ENCODE data around the gene PHLPP1.
"Not testable (repeated sequence)": the region's sequence is repeated elsewhere in the genome, so short reads cannot be mapped to it uniquely, and the experiment has no call there.

Gene PHLPP1

DNA sequence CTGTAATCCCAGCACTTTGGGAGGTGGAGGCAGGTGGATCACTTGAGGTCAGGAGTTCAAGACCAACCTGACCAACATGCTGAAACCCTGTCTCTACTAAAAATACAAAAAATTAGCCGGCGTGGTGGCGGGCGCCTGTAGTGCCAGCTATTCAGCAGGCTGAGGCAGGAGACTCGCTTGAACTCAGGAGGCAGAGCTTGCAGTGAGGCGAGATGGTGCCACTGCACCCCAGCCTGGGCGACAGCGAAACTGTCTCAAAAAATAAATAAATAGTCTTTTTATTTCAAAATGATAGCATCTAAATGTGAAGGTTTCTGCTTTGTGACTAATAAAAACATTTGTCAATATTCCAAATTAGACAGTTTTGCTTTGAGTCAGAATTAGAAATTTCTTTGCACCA lies 8.5 kb upstream of the PHLPP1 start:
- H2BK15ac ChIP-seq (ENCODE audit: low read depth, poor library complexity, severe bottlenecking); H3K9ac ChIP-seq (ENCODE audit: low read length); H2BK120ac ChIP-seq (ENCODE audit: low read depth, low read length); H2AFZ ChIP-seq (ENCODE audit: low read depth, low read length); H3K18ac ChIP-seq (ENCODE audit: low read depth in 1 of 2, low read length in 2 of 2); H3K4me3 ChIP-seq (ENCODE audit: insufficient read depth in 1 of 2, low read depth in 1 of 2, low read length in 2 of 2); H3K4me1 ChIP-seq (ENCODE audit: control insufficient read depth, insufficient read depth, low read depth, low read length); H2AK5ac ChIP-seq (ENCODE audit: low read length, severe bottlenecking); H3K4ac ChIP-seq (ENCODE audit: low read depth in 1 of 2, low read length in 2 of 2); H3K23ac ChIP-seq (ENCODE audit: low read length in 2 of 2); H2BK12ac ChIP-seq (ENCODE audit: low read length in 2 of 2); H3K4me2 ChIP-seq (ENCODE audit: low read length, poor library complexity, severe bottlenecking); H3K9me3 ChIP-seq (ENCODE audit: control insufficient read depth, low read length); H3K36me3 ChIP-seq (ENCODE audit: control insufficient read depth in 1 of 2, insufficient read depth in 2 of 2, low read depth in 1 of 2, low read length in 2 of 2); H3K79me1 ChIP-seq (replicated peaks; ENCODE audit: low read length, poor library complexity, severe bottlenecking); H4K8ac ChIP-seq (ENCODE audit: low read length); H2BK5ac ChIP-seq (ENCODE audit: low read depth, low read length, poor library complexity, severe bottlenecking); DNase-seq; H3K27ac ChIP-seq (ENCODE audit: low read length, poor library complexity, severe bottlenecking); H4K91ac ChIP-seq (ENCODE audit: low read length); H3K14ac ChIP-seq (ENCODE audit: low read length in 2 of 2): not testable (repeated sequence)
- H3K27me3 ChIP-seq (ENCODE audit: control insufficient read depth in 1 of 2, insufficient read depth in 1 of 2, low read length in 2 of 2), result peaks cover 0 to 34% of the 10 kb centered on the region in 2 experiments
- 87% methylated on average over 5 of the region's 8 CpGs for WGBS

GRCh38 chr18:62709908-62710307 lies 5.4 kb upstream of the PHLPP1 start:
- not testable (repeated sequence) for H2BK15ac ChIP-seq (ENCODE audit: low read depth, poor library complexity, severe bottlenecking); H3K79me1 ChIP-seq (replicated peaks; ENCODE audit: low read length, poor library complexity, severe bottlenecking); H3K9ac ChIP-seq (ENCODE audit: low read length); H4K8ac ChIP-seq (ENCODE audit: low read length); H2AK5ac ChIP-seq (ENCODE audit: low read length, severe bottlenecking); H3K4ac ChIP-seq (ENCODE audit: low read depth in 1 of 2, low read length in 2 of 2); H2BK12ac ChIP-seq (ENCODE audit: low read length in 2 of 2); H3K14ac ChIP-seq (ENCODE audit: low read length in 2 of 2); H2BK120ac ChIP-seq (ENCODE audit: low read depth, low read length); H3K18ac ChIP-seq (ENCODE audit: low read depth in 1 of 2, low read length in 2 of 2); H3K23ac ChIP-seq (ENCODE audit: low read length in 2 of 2); H2BK5ac ChIP-seq (ENCODE audit: low read depth, low read length, poor library complexity, severe bottlenecking); H4K91ac ChIP-seq (ENCODE audit: low read length); H3K27ac ChIP-seq (ENCODE audit: low read length, poor library complexity, severe bottlenecking); H3K36me3 ChIP-seq (ENCODE audit: control insufficient read depth in 1 of 2, insufficient read depth in 2 of 2, low read depth in 1 of 2, low read length in 2 of 2); H3K4me1 ChIP-seq (ENCODE audit: control insufficient read depth, insufficient read depth, low read depth, low read length); DNase-seq; H2AFZ ChIP-seq (ENCODE audit: low read depth, low read length); H3K4me2 ChIP-seq (ENCODE audit: low read length, poor library complexity, severe bottlenecking); H3K9me3 ChIP-seq (ENCODE audit: control insufficient read depth, low read length); H3K4me3 ChIP-seq (ENCODE audit: insufficient read depth in 1 of 2, low read depth in 1 of 2, low read length in 2 of 2)
- peaks cover 0 to 25% of the 10 kb centered on the region in 2 experiments for H3K27me3 ChIP-seq (ENCODE audit: control insufficient read depth in 1 of 2, insufficient read depth in 1 of 2, low read length in 2 of 2)
- 93% methylated on average over 9 of the region's 11 CpGs for WGBS

DNA sequence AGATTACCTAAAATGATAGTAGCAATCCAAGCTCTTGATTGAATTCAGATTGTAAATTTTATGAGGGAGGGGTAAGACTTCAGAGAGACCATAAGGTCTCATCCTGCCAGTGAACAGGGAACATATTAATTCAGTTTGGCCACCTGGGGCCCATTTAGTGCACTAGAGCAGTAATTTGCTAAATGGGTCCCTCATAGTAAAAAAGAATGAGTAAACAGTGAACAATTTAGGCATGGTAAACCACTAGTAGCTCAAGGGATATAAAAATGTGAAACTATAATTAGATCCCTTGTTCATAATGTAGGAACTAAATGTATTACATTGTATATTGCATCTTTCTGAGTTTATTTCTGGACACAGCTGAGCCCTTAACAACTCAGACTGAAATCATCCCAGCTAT lies 4.9 kb upstream of the PHLPP1 start:
- Histone ChIP-seq H3K27ac (ENCODE audit: low read length, poor library complexity, severe bottlenecking) (no peak overlapping the region), H3K9ac (ENCODE audit: low read length) (no peak overlapping the region)

GRCh38 chr18:62711781-62712180 lies 3.6 kb upstream of the PHLPP1 start:
- H2AK5ac ChIP-seq (ENCODE audit: low read length, severe bottlenecking), result no peak overlapping the region
- no peak overlapping the region for H3K27ac ChIP-seq (ENCODE audit: low read length, poor library complexity, severe bottlenecking)
- H2BK12ac ChIP-seq (ENCODE audit: low read length in 2 of 2), result no peak overlapping the region
- H3K18ac ChIP-seq (ENCODE audit: low read depth in 1 of 2, low read length in 2 of 2), result no peak overlapping the region
- no peak overlapping the region for H2BK5ac ChIP-seq (ENCODE audit: low read depth, low read length, poor library complexity, severe bottlenecking)
- H3K36me3 ChIP-seq (ENCODE audit: control insufficient read depth in 1 of 2, insufficient read depth in 2 of 2, low read depth in 1 of 2, low read length in 2 of 2), result no peaks in the 10 kb centered on the region
- H4K8ac ChIP-seq (ENCODE audit: low read length), result no peak overlapping the region
- no peak overlapping the region for H4K91ac ChIP-seq (ENCODE audit: low read length)
- H3K9ac ChIP-seq (ENCODE audit: low read length), result no peak overlapping the region
- peaks cover 0 to 11% of the 10 kb centered on the region in 2 experiments for H3K27me3 ChIP-seq (ENCODE audit: control insufficient read depth in 1 of 2, insufficient read depth in 1 of 2, low read length in 2 of 2)
- H3K4me3 ChIP-seq (ENCODE audit: insufficient read depth in 1 of 2, low read depth in 1 of 2, low read length in 2 of 2), result no peak overlapping the region
- no peak overlapping the region for H3K4ac ChIP-seq (ENCODE audit: low read depth in 1 of 2, low read length in 2 of 2)
- peaks cover 11% of the 10 kb centered on the region for H3K4me1 ChIP-seq (ENCODE audit: control insufficient read depth, insufficient read depth, low read depth, low read length)
- no peak overlapping the region for H2BK120ac ChIP-seq (ENCODE audit: low read depth, low read length)
- H2AFZ ChIP-seq (ENCODE audit: low read depth, low read length), result no peak overlapping the region
- no peak overlapping the region for H3K4me2 ChIP-seq (ENCODE audit: low read length, poor library complexity, severe bottlenecking)
- DNase-seq, result no peak
- H3K14ac ChIP-seq (ENCODE audit: low read length in 2 of 2), result no peak overlapping the region
- no peak overlapping the region for H2BK15ac ChIP-seq (ENCODE audit: low read depth, poor library complexity, severe bottlenecking)
- no peaks in the 10 kb centered on the region for H3K9me3 ChIP-seq (ENCODE audit: control insufficient read depth, low read length)
- WGBS, result 98% methylated on average over 11 of the region's 13 CpGs
- H3K23ac ChIP-seq (ENCODE audit: low read length in 2 of 2), result no peak overlapping the region
- H3K79me1 ChIP-seq (replicated peaks; ENCODE audit: low read length, poor library complexity, severe bottlenecking), result peaks cover 3% of the 10 kb centered on the region

More for the DNA sequence above, 4.9 kb upstream of the PHLPP1 start:
- Histone ChIP-seq H2BK5ac (ENCODE audit: low read depth, low read length, poor library complexity, severe bottlenecking) (no peak overlapping the region), H2BK120ac (ENCODE audit: low read depth, low read length) (no peak overlapping the region), H4K91ac (ENCODE audit: low read length) (no peak overlapping the region), H3K4ac (ENCODE audit: low read depth in 1 of 2, low read length in 2 of 2) (no peak overlapping the region), H3K23ac (ENCODE audit: low read length in 2 of 2) (no peak overlapping the region), H2AFZ (ENCODE audit: low read depth, low read length) (no peak overlapping the region), H3K4me3 (ENCODE audit: insufficient read depth in 1 of 2, low read depth in 1 of 2, low read length in 2 of 2) (no peak overlapping the region), H3K14ac (ENCODE audit: low read length in 2 of 2) (no peak overlapping the region), H3K27me3 (ENCODE audit: control insufficient read depth in 1 of 2, insufficient read depth in 1 of 2, low read length in 2 of 2) (peaks cover 0 to 20% of the 10 kb centered on the region in 2 experiments), H3K9me3 (ENCODE audit: control insufficient read depth, low read length) (no peaks in the 10 kb centered on the region), H2BK12ac (ENCODE audit: low read length in 2 of 2) (no peak overlapping the region), H3K79me1 (replicated peaks; ENCODE audit: low read length, poor library complexity, severe bottlenecking) (no peaks in the 10 kb centered on the region), H3K4me1 (ENCODE audit: control insufficient read depth, insufficient read depth, low read depth, low read length) (peaks cover 2% of the 10 kb centered on the region), H3K18ac (ENCODE audit: low read depth in 1 of 2, low read length in 2 of 2) (no peak overlapping the region), H2AK5ac (ENCODE audit: low read length, severe bottlenecking) (no peak overlapping the region), H3K4me2 (ENCODE audit: low read length, poor library complexity, severe bottlenecking) (no peak overlapping the region), H2BK15ac (ENCODE audit: low read depth, poor library complexity, severe bottlenecking) (no peak overlapping the region), H4K8ac (ENCODE audit: low read length) (no peak overlapping the region), H3K36me3 (ENCODE audit: control insufficient read depth in 1 of 2, insufficient read depth in 2 of 2, low read depth in 1 of 2, low read length in 2 of 2) (no peaks in the 10 kb centered on the region)
- DNase-seq, result no peak
